Measurements from ENCODE around the gene TMEM97.

Gene TMEM97

DNA sequence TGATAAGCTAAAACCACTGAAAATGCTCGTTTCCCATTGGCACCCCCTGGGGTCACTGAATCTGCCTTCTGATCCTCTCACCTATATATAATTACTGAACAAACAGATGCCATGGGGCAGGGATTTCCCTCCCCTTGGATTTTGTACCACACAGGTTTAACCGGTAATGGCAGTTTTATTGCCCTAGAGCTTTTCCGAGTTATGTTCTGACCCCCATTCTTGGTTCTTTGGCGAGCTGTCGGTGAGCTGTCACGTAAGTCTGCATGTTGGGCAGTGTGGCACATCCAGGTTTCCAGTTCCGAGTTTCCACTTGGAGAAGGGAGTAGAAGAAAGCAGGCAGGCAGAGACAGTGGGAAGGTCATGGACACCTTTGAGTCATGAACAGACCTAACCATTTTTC lies 7.1 kb downstream of the TMEM97 start:
- no peak overlapping the region for H3K4me3 ChIP-seq (ENCODE audit: low read depth, low read length, poor library complexity, severe bottlenecking)
- TF ChIP-seq, protein P1, sequence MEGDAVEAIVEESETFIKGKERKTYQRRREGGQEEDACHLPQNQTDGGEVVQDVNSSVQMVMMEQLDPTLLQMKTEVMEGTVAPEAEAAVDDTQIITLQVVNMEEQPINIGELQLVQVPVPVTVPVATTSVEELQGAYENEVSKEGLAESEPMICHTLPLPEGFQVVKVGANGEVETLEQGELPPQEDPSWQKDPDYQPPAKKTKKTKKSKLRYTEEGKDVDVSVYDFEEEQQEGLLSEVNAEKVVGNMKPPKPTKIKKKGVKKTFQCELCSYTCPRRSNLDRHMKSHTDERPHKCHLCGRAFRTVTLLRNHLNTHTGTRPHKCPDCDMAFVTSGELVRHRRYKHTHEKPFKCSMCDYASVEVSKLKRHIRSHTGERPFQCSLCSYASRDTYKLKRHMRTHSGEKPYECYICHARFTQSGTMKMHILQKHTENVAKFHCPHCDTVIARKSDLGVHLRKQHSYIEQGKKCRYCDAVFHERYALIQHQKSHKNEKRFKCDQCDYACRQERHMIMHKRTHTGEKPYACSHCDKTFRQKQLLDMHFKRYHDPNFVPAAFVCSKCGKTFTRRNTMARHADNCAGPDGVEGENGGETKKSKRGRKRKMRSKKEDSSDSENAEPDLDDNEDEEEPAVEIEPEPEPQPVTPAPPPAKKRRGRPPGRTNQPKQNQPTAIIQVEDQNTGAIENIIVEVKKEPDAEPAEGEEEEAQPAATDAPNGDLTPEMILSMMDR (IDR thresholded peaks at IDR 0.05; ENCODE audit: low read length), result no peak
- no peak for TF ChIP-seq EZH2 (IDR thresholded peaks at IDR 0.05; ENCODE audit: borderline replicate concordance, low read length)
- no peaks in the 10 kb centered on the region for H3F3A ChIP-seq (ENCODE audit: insufficient read depth, low read length)
- no peaks in the 10 kb centered on the region for H3K27me3 ChIP-seq (ENCODE audit: insufficient read depth, low read length)
- no peak overlapping the region for H3K4me2 ChIP-seq (ENCODE audit: low read length)
- no peaks in the 10 kb centered on the region for H4K20me1 ChIP-seq (ENCODE audit: insufficient read depth, low read length)
- H3K9ac ChIP-seq (ENCODE audit: low read length), result no peak overlapping the region
- H2AFZ ChIP-seq (ENCODE audit: low read length), result no peak overlapping the region
- peaks cover 12% of the 10 kb centered on the region for H3K4me1 ChIP-seq (ENCODE audit: insufficient read depth, low read length, severe bottlenecking)
- H3K36me3 ChIP-seq (ENCODE audit: insufficient read depth, low read length), result peaks cover 60% of the 10 kb centered on the region
- no peaks in the 10 kb centered on the region for H3K9me3 ChIP-seq (ENCODE audit: low read length)
- no peak overlapping the region for H3K27ac ChIP-seq (ENCODE audit: low read depth, low read length, poor library complexity, severe bottlenecking)
- H3K9me2 ChIP-seq (ENCODE audit: low read depth, low read length), result no peaks in the 10 kb centered on the region
- H3K79me2 ChIP-seq (ENCODE audit: insufficient read depth, low read length), result peaks cover 34% of the 10 kb centered on the region

DNA sequence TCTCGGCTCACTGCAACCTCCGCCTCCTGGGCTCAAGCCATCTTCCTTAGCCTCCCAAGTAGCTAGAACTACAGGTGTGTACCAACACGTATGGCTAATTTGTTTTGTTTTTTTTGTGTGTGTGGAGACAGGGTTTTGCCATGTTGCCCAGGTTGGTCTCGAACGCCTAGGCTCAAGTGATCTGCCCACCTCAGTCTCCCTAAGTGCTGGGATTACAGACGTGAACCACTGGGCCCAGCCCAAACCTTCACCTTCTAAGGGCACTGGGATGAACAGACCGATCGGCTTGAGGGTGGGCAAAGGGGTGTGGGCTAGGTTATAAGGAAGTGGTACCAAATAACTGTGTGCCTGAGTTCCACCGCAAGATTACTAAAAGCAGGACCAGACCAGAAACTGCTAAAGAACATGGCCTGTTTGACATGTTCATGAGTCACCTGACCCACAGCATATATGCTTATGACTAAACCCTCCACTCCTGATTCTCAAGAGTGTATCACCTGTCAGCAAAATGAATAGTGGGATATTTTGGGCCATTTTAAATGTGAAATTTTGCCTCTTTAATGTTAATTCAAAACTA lies 8.1 kb downstream of the TMEM97 start:
- no peak overlapping the region for H3K9ac ChIP-seq (ENCODE audit: low read length)
- TF ChIP-seq, protein P1 (IDR thresholded peaks at IDR 0.05; ENCODE audit: low read length), result no peak
- TF ChIP-seq EZH2 (IDR thresholded peaks at IDR 0.05; ENCODE audit: borderline replicate concordance, low read length), result no peak

DNA sequence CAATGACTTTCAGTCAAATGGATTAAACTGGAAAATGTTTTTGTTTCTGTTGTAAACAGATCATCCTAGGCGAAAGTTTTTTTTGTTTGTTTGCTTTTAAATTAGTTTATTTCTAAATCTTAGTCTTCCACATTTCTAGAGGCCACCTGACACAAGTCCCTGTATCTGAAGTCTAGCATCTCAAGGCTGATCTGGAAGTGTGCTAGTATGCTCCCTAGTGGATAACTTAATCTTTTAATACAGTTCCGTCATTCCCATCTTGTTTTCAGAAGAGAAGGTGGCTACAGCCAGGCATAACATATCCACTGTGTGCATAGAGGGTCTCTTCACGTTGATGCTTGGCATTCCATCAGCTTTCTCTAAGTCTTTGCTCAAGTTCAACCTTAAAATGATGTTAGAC lies 8.7 kb downstream of the TMEM97 start:
- no peak overlapping the region for H2AFZ ChIP-seq (ENCODE audit: low read length)
- peaks cover 19% of the 10 kb centered on the region for H3K79me2 ChIP-seq (ENCODE audit: insufficient read depth, low read length)
- no peak overlapping the region for H3K9ac ChIP-seq (ENCODE audit: low read length)
- H3K4me1 ChIP-seq (ENCODE audit: insufficient read depth, low read length, severe bottlenecking), result peaks cover 4% of the 10 kb centered on the region
- H3K9me3 ChIP-seq (ENCODE audit: low read length), result no peaks in the 10 kb centered on the region
- no peak overlapping the region for H3K4me2 ChIP-seq (ENCODE audit: low read length)
- no peaks in the 10 kb centered on the region for H3F3A ChIP-seq (ENCODE audit: insufficient read depth, low read length)
- H3K27ac ChIP-seq (ENCODE audit: low read depth, low read length, poor library complexity, severe bottlenecking), result no peak overlapping the region
- TF ChIP-seq, protein P1 (IDR thresholded peaks at IDR 0.05; ENCODE audit: low read length), result no peak
- no peak for TF ChIP-seq EZH2 (IDR thresholded peaks at IDR 0.05; ENCODE audit: borderline replicate concordance, low read length)
- no peaks in the 10 kb centered on the region for H3K27me3 ChIP-seq (ENCODE audit: insufficient read depth, low read length)
- H3K9me2 ChIP-seq (ENCODE audit: low read depth, low read length), result no peaks in the 10 kb centered on the region
- no peak overlapping the region for H3K4me3 ChIP-seq (ENCODE audit: low read depth, low read length, poor library complexity, severe bottlenecking)
- peaks cover 58% of the 10 kb centered on the region for H3K36me3 ChIP-seq (ENCODE audit: insufficient read depth, low read length)
- H4K20me1 ChIP-seq (ENCODE audit: insufficient read depth, low read length), result no peaks in the 10 kb centered on the region

More for the DNA sequence above, 8.1 kb downstream of the TMEM97 start:
- Histone ChIP-seq H4K20me1 (ENCODE audit: insufficient read depth, low read length) (no peaks in the 10 kb centered on the region), H2AFZ (ENCODE audit: low read length) (no peak overlapping the region), H3K9me3 (ENCODE audit: low read length) (no peaks in the 10 kb centered on the region), H3K9me2 (ENCODE audit: low read depth, low read length) (no peaks in the 10 kb centered on the region), H3K27ac (ENCODE audit: low read depth, low read length, poor library complexity, severe bottlenecking) (no peak overlapping the region), H3K4me3 (ENCODE audit: low read depth, low read length, poor library complexity, severe bottlenecking) (no peak overlapping the region), H3F3A (ENCODE audit: insufficient read depth, low read length) (no peaks in the 10 kb centered on the region), H3K4me2 (ENCODE audit: low read length) (no peak overlapping the region), H3K4me1 (ENCODE audit: insufficient read depth, low read length, severe bottlenecking) (peaks cover 4% of the 10 kb centered on the region), H3K27me3 (ENCODE audit: insufficient read depth, low read length) (no peaks in the 10 kb centered on the region), H3K36me3 (ENCODE audit: insufficient read depth, low read length) (peaks cover 63% of the 10 kb centered on the region), H3K79me2 (ENCODE audit: insufficient read depth, low read length) (peaks cover 24% of the 10 kb centered on the region)

Data from OCI-LY1 (cell line).